Vagina (tissue), 2 donors: ENCODE results near the gene HDAC10.

Experiments used
- POLR2AphosphoS5 ChIP-seq, 2 donors: sonication (generic); formaldehyde crosslinking; IDR thresholded peaks; one replicate each; pipeline ENCODE4 v1.9.0; 2017; ENCODE audit warnings: antibody characterized with exemption in 2 of 2, mild to moderate bottlenecking in 2 of 2, low read depth in 1 of 2; ENCODE audit not compliant: insufficient read depth in 1 of 2
- TF ChIP-seq, protein P1 (sequence below), 3 experiments: fragments of 450-650 bp in 2 of 3; fragments of 200-600 bp in 1 of 3; sonication (generic) in 1 of 3; IDR thresholded peaks; one replicate each; pipeline ENCODE4 v1.5.1; 2017 to 2019; ENCODE audit warnings: antibody characterized with exemption in 3 of 3, mild to moderate bottlenecking in 2 of 3, moderate library complexity in 2 of 3

DNA sequence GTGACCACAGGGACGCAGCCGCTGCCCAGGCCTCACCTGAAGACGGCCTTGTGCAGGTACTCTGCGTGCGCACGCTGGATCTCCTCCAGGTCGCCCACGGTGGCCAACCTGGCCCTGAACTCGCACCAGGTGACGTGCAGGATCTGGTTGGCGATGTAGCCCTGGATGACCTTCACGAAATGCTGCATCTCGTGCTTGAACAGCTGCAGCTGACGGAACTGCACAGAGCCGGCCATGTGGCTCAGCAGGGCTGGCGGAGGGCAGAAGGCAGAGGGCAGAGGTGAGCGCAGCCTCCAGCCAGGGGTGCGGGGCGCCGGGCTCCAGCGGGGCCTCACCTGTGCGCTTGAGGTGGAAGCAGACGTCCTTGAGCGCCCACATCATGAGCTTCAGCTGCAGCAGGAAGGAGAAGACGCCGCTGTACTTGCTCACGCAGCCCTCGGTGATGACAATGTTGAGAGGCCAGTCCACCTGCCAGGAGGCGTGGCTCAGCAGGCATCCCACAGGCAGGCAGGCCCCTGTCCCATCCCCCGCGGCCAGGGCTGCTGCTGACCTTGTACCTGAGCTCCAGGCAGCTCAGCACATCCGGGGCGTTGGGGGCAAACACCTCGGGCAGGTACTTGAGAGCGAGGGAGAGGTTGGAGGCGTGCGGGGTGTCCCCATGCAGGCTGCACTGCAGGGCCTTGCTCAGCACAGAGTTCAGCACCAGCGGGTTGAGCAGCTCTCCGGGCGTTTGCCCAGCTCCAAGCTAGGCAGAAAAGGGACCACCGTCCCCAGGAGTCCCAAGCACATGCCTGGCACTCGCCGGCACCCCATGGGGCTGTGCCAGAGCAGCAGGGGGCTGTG, 32.7 kb downstream of the HDAC10 start:
- TF ChIP-seq, protein P1, sequence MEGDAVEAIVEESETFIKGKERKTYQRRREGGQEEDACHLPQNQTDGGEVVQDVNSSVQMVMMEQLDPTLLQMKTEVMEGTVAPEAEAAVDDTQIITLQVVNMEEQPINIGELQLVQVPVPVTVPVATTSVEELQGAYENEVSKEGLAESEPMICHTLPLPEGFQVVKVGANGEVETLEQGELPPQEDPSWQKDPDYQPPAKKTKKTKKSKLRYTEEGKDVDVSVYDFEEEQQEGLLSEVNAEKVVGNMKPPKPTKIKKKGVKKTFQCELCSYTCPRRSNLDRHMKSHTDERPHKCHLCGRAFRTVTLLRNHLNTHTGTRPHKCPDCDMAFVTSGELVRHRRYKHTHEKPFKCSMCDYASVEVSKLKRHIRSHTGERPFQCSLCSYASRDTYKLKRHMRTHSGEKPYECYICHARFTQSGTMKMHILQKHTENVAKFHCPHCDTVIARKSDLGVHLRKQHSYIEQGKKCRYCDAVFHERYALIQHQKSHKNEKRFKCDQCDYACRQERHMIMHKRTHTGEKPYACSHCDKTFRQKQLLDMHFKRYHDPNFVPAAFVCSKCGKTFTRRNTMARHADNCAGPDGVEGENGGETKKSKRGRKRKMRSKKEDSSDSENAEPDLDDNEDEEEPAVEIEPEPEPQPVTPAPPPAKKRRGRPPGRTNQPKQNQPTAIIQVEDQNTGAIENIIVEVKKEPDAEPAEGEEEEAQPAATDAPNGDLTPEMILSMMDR (IDR thresholded peaks at IDR 0.05) = no peak
- no peak for TF ChIP-seq POLR2AphosphoS5 (IDR thresholded peaks at IDR 0.05; ENCODE audit: insufficient read depth in 1 of 2, low read depth in 1 of 2)
